ENCODE results near the gene IL3.

GRCh38 chr5:132013711-132014110 is 46.7 kb upstream of the IL3 start:
- TF ChIP-seq, protein P1, sequence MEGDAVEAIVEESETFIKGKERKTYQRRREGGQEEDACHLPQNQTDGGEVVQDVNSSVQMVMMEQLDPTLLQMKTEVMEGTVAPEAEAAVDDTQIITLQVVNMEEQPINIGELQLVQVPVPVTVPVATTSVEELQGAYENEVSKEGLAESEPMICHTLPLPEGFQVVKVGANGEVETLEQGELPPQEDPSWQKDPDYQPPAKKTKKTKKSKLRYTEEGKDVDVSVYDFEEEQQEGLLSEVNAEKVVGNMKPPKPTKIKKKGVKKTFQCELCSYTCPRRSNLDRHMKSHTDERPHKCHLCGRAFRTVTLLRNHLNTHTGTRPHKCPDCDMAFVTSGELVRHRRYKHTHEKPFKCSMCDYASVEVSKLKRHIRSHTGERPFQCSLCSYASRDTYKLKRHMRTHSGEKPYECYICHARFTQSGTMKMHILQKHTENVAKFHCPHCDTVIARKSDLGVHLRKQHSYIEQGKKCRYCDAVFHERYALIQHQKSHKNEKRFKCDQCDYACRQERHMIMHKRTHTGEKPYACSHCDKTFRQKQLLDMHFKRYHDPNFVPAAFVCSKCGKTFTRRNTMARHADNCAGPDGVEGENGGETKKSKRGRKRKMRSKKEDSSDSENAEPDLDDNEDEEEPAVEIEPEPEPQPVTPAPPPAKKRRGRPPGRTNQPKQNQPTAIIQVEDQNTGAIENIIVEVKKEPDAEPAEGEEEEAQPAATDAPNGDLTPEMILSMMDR (IDR thresholded peaks at IDR 0.05; ENCODE audit: low read depth, low read length, poor library complexity, severe bottlenecking), result no peak
- no peak for TF ChIP-seq EZH2phosphoT487 (IDR thresholded peaks at IDR 0.05; ENCODE audit: borderline replicate concordance, low read length)
